Progenitor cell of endocrine pancreas (in vitro differentiated cells): ENCODE measurements around the gene TMOD2. TPM values are rescaled to one million over a fixed set of nuclear protein-coding genes. Genes with fewer than 3 reads are reported as not detected.

ENCODE experiments used
- DNase-seq: peaks from one replicate; pipeline ENCODE4 v3.0.0; 2021; ENCODE audit warnings: low spot score; ENCODE audit not compliant: unreplicated experiment
- H3K27ac Mint-ChIP-seq: 2 replicates; pipeline ENCODE4 v1.8.0; 2021; ENCODE audit warnings: mild to moderate bottlenecking, moderate library complexity, mixed read lengths
- H3K27me3 Mint-ChIP-seq: 2 replicates; pipeline ENCODE4 v1.8.0; 2021; ENCODE audit warnings: mixed read lengths
- H3K36me3 Mint-ChIP-seq: 2 replicates; pipeline ENCODE4 v1.8.0; 2022; ENCODE audit warnings: mixed read lengths; ENCODE audit not compliant: insufficient read depth
- H3K4me1 Mint-ChIP-seq: 2 replicates; pipeline ENCODE4 v1.8.0; 2021; ENCODE audit warnings: low read depth, mixed read lengths
- H3K4me3 Mint-ChIP-seq: 2 replicates; pipeline ENCODE4 v1.8.0; 2021; ENCODE audit warnings: low read depth, mild to moderate bottlenecking, moderate library complexity, mixed read lengths
- H3K9me3 Mint-ChIP-seq: 2 replicates; pipeline ENCODE4 v1.8.0; 2021; ENCODE audit warnings: low read depth, mixed read lengths
- CTCF ChIP-seq: fragments of 200-600 bp; sonication (generic); IDR thresholded peaks from one replicate; pipeline ENCODE4 v1.5.0; 2021; ENCODE audit warnings: antibody characterized with exemption, mild to moderate bottlenecking; ENCODE audit not compliant: unreplicated experiment
- total RNA-seq: library from RNA; stranded (reverse); gene quantifications from 2 replicates; pipeline ENCODE4 v1.2.1, GENCODE V29; 2021

Gene TMOD2
- total RNA-seq, 1 donor from 2014 or later, result 8.1 TPM

- no peaks in the 10 kb centered on the region for H3K36me3 Mint-ChIP-seq
- no peak overlapping the region for H3K4me3 Mint-ChIP-seq
- H3K27ac Mint-ChIP-seq, result no peak overlapping the region
- no peaks in the 10 kb centered on the region for H3K9me3 Mint-ChIP-seq
- no peaks in the 10 kb centered on the region for H3K27me3 Mint-ChIP-seq
- no peak for DNase-seq
- TF ChIP-seq CTCF, result no peak
- peaks cover 4% of the 10 kb centered on the region for H3K4me1 Mint-ChIP-seq
These were observed 31.0 kb upstream of the TMOD2 start for GRCh38 chr15:51720201-51720995.

GRCh38 chr15:51721199-51721960, 30.0 kb upstream of the TMOD2 start:
- no peaks in the 10 kb centered on the region for H3K36me3 Mint-ChIP-seq
- no peaks in the 10 kb centered on the region for H3K27me3 Mint-ChIP-seq
- H3K27ac Mint-ChIP-seq, result no peak overlapping the region
- no peak for TF ChIP-seq CTCF
- no peaks in the 10 kb centered on the region for H3K9me3 Mint-ChIP-seq
- DNase-seq, result no peak
- peaks cover 4% of the 10 kb centered on the region for H3K4me1 Mint-ChIP-seq
- no peak overlapping the region for H3K4me3 Mint-ChIP-seq

- TF ChIP-seq CTCF, result no peak
- no peak overlapping the region for H3K4me3 Mint-ChIP-seq
- H3K4me1 Mint-ChIP-seq, result peaks cover 4% of the 10 kb centered on the region
- no peaks in the 10 kb centered on the region for H3K27me3 Mint-ChIP-seq
- no peak overlapping the region for H3K27ac Mint-ChIP-seq
- H3K9me3 Mint-ChIP-seq, result no peaks in the 10 kb centered on the region
- H3K36me3 Mint-ChIP-seq, result no peaks in the 10 kb centered on the region
- DNase-seq, result no peak
These were observed 27.2 kb upstream of the TMOD2 start for GRCh38 chr15:51724199-51724598.

- no peak for TF ChIP-seq CTCF
- no peaks in the 10 kb centered on the region for H3K36me3 Mint-ChIP-seq
- H3K27ac Mint-ChIP-seq, result no peak overlapping the region
- H3K27me3 Mint-ChIP-seq, result no peaks in the 10 kb centered on the region
- H3K9me3 Mint-ChIP-seq, result no peaks in the 10 kb centered on the region
- H3K4me1 Mint-ChIP-seq, result peaks cover 4% of the 10 kb centered on the region
- no peak overlapping the region for H3K4me3 Mint-ChIP-seq
- DNase-seq, result no peak
These were observed 26.7 kb upstream of the TMOD2 start for GRCh38 chr15:51724673-51725072.

- Mint-ChIP-seq H3K9me3 (no peaks in the 10 kb centered on the region), H3K36me3 (no peaks in the 10 kb centered on the region), H3K4me1 (no peaks in the 10 kb centered on the region), H3K27me3 (peaks cover 6% of the 10 kb centered on the region), H3K4me3 (no peak overlapping the region), H3K27ac (no peak overlapping the region)
- no peak for TF ChIP-seq CTCF
- no peak for DNase-seq
These were observed 24.9 kb upstream of the TMOD2 start for GRCh38 chr15:51726302-51727073.
